GM21576 (cell line): ENCODE data around the gene NRCAM.

ENCODE experiments used
- ATAC-seq: cut with Tn5 transposase; IDR thresholded peaks from one replicate; pipeline ENCODE4 v1.9.1; 2021; ENCODE audit warnings: mild to moderate bottlenecking, moderate library complexity; ENCODE audit not compliant: unreplicated experiment

Gene NRCAM

DNA sequence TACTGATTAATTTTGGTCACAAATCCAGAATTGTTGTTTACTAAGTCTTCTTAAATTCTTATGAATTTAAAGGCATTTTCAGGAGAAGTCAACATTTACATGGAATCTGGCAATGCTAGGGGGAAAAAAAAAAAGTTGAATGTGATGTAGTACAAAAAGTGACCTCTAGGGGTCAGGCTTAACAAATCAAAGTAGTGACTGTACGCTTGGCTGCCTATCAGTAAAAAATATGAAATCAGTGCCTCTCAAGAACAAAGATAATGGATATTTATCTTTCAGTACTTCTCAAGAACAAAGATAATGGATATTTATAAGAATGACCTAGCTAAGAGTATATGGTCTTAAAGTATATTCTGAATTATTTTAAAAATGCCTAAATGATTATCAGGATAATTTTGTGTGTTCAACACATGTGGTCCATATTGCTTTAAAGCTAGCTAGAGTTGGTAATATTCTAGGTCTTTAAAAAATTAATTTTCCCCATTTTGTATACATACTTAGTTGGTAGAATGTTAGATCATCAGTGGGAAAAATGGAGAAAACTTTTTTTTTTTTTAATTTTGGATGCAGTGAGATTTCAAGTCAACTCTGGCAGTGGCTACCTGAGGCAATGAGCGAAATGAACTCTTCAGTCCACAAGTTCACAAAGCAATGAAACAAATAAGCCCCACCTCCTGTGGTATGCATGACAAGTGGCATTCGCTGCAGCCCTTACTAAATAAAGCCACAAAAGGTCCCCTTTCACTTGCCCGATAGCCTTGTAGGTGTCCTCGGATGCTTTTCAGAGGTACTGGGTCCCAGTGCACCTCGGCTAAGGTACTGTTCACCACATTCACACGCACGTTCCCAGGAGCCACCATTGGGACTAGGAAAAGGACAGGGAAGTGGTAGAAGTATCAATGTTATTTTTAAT, 274.9 kb downstream of the NRCAM start:
- ATAC-seq: no peak

DNA sequence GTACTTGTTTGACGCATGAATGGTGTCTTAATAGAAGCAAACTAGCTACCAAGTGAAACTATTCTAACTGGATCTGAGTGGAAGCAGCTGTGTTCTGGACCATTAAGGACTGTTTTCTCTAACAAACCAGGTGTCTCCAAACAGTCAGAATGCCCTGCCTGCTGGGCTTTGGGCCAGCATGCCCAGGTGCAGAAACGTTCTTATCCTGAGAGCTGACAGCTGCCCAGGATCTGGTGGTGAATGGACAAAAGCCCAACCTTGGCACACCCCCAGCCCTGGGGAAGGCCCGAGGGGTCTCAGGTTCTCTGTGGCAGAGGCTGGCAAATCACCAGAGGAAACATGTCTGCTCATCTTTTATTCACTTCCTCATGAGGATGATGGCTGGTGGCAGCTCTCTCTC, 277.8 kb downstream of the NRCAM start:
- ATAC-seq: no peak

DNA sequence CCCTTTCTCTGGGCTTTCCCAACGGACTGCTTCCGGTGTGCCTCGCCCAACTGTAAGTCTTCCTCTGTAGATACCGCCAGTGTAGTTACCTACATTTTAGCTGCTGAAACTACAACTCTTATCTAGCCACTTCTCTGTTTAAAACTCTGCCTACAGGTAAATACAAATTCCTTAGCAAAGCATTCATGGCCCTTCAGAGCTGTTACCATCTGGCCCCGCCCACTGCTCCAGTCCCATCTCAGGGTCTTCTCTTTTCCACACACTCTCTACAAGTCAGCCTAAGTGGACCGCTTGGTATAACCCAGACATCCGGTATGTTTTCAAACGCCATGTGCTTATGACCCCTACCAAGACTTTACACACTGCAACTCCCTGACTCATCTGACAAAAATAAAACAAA, 285.1 kb downstream of the NRCAM start:
- no peak for ATAC-seq

DNA sequence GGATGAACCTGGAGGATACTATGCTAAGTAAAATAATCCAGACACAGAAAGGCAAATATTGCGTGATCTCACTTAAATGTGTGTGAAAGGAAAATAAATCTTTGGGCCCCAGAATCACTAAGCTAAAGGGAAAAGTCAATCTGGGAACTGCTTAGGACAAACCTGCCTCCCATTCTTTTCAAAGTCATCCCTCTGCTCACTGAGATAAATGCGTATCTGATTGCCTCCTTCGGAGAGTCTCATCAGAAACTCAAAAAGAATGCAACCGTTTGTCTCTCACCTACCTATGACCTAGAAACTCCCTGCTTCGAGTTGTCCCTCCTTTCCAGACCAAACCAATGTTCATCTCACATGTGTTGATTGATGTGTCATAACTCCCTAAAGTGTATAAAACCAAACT, 286.0 kb downstream of the NRCAM start:
- no peak for ATAC-seq

DNA sequence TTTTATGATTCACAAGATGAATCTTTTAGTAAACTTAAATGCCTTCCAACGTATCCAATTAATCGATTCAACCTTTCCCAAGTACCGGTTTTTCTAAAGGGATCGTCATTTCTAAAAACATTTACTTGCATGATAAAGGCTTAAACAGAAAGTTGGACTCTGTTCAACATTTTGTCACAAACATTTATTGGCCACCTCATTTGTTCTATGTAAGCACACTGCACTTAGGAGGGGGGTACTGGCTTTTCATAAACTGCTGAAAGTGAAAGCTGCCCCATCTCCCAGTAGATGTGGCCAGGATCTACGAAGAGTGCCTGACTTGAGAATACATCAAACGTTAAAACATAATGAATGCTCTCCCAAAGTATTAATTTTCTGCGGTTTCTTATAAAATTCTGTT, 288.8 kb downstream of the NRCAM start:
- ATAC-seq: no peak

- no peak for ATAC-seq
Measured at GRCh38 chr7:108166687-108167086, 289.5 kb downstream of the NRCAM start.

- no peak for ATAC-seq
Measured at GRCh38 chr7:108165723-108166122, 290.5 kb downstream of the NRCAM start.

DNA sequence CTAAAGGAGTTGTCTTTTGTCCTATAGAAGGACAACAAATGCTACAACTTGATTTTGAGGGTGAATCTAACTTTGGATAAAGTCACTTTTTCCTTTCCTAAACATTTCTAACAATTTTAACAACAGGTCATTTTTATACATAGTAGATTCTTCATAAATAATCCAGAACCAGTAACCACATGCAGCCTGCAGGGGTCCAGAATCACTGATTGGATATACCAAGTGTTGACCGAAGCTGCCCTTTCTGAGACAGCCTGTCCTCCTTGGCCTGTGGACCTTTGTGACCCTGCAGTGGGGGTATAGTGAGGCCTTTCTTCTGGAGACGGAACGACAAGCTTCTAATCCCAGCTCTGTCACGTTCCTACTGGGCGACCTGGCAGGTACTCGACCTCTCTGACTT, 291.3 kb downstream of the NRCAM start:
- no peak for ATAC-seq

DNA sequence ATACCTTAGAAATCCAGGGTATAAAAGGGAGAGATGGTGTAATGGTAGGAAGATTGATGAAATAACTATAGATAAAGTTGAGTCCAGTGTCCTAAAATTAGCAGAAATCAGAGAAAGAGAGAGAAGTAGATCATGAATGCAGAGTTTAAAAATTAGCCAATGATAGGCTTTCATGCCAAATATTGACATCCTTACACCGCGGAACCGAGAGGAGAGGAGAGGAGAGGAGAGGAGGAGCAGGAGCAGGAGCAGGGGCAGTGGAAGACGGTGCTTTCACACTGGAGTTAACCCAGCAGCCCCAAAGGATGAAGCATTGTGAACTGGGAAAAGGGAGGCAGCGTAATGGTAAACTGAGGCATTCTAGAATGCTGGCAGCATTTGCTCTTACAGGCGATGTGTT, 291.9 kb downstream of the NRCAM start:
- ATAC-seq: no peak

DNA sequence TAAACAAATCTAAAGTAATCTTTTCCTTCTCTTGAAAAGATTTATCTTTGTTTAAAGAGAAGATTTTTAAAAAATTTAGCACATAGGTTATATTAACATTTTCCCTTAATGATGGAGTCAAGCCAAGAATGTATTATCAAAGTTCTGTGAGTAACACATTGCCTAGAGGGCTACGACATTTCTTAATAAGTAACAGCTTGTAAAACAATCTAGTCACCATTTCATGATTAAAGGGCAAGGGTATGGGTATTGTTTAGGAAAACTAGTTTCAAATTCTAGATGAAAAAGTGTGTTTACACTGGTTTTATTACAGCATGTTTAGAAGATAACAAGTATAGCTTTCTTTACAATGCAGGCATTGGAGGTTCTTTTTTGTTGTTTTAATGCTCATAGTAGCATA, 297.5 kb downstream of the NRCAM start:
- ATAC-seq: no peak

DNA sequence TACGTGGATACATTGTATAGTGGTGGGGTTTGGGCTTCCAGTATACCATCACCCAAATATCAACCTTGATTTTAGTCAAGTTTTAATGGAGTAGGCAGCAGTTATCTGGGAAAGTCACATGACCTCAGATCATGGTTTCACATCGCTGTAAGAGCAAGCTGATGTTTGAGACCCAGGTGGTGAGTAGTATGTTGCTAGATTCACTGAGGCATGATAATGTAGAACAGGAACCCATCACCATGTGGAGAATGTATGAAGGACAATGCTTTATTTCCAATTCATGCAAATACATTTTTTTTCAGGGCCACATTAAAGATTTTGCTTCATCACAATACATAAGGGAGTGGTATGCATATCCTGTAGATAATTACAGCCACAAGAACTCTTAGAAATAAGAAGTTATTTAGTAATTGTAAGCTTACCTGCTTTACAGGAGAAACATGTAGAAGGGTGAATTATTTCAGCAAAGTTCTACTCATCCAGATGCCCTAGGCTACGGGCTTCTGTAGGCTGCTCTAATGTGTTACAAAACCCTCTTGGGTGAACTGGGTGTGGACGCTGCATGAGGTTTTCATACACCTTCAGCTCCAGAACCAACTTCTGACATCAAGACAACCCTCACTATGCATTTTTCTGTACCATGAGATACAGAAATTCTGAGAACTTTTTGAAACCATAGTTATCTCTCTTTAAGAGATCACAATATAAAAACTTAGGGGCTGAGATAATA, 298.5 kb downstream of the NRCAM start:
- ATAC-seq: no peak

DNA sequence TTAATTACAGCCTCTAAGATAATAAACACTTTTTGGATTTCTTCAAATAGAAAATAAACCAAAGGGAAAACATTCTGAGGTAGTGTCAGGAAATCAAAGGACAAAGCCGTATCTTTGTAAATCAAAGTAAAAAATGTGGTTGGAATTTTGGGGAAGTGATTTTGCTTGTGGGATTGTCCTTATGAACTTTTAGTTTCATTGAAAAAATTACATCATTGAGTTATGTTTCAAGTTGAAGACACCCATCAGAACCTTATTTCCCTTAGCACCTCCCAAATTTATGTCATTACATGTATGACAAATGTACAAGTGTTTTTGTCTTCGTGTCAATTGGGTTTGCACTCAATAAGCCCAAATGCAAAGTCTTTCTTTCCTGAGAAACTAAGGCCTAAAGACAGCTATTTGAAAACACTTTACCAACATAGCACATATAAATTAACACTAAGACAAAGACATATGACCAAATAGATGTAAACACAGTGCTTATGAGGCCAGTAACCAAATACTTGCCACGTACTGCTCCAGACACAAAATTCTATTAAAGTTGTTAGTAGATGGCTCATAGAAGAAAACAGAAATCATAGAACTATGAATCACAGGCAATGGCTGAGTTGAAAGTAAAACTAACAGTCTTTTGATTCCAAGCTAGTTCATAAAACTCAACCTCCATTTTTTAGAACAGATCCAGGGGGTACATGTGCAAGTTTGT, 299.2 kb downstream of the NRCAM start:
- ATAC-seq: no peak

DNA sequence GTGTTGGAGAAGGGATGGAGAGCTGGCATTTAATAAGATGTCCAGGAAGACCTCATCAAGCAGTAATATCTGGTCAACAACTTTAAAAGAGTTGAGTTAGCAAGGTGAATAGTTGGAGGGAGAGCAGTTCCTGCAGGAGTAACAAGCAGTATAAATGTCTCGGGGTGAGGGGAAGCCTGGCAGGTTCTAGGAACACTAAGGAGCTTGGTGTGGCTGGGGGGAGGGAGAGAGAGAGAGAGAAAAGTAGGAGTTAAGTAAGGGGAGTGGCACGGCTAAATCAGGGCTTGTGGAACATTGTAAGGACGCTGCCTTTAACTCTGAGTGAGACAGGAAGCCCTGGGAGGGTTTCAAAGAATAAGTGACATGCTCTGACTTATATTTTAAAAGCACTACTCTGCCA, 304.0 kb downstream of the NRCAM start:
- ATAC-seq: no peak

- ATAC-seq: no peak
Measured at GRCh38 chr7:108149908-108150307, 306.3 kb downstream of the NRCAM start.

DNA sequence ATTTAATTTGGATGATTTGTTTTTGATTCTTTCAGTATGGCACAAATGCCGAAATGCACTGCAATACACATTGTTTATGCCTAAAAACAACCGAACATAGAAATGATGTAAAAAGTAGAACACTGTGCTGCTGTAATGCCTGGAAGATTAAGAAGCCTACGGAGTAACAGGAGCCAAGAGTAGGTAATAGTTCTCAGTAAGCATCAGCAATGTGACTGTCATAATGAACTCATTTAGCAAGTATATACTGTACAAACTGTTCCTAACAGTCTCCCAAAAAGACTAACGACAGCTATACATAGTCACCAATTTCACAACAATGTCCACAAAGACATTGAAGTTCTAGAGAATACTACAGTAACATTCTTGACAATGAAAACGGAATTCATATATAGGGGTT, 307.1 kb downstream of the NRCAM start:
- ATAC-seq: no peak

DNA sequence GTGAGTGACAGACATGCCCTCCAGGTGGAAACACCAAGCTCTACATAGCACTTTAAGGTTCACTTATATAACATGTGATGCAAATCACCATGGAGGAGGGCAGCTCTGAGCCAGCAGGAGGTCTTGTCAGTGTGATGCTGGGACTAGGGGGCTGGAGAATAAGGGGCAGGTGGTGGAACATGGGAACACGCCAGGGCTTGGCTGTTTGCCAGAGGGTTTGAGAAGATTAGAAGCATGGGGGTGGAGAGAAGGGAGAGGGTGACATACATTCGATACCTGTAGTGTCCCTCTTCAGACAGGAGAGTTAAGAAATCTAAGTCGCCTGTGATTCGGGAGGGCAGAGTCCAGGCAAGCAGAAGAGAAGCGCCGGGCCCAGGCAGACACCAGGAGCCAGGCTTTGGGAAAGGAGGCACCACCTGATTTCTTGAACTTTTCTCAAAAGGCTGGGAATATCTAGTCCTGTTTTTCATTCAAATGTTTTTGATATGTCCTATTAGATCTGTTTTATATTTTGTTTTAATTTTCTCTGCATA, 309.1 kb downstream of the NRCAM start:
- ATAC-seq: no peak

GRCh38 chr7:108146070-108146842, 310.0 kb downstream of the NRCAM start:
- ATAC-seq: no peak

GRCh38 chr7:108145401-108145800, 310.8 kb downstream of the NRCAM start:
- ATAC-seq: no peak

- ATAC-seq: no peak
Measured at GRCh38 chr7:108144931-108145330, 311.3 kb downstream of the NRCAM start.

- no peak for ATAC-seq
Measured at GRCh38 chr7:108143658-108144420, 312.4 kb downstream of the NRCAM start.
